H4 (cell line): ENCODE data around the gene PAFAH1B1. TPM values are rescaled to one million over a fixed set of nuclear protein-coding genes. Genes with fewer than 3 reads are reported as not detected.
"Not testable (repeated sequence)": the region's sequence is repeated elsewhere in the genome, so short reads cannot be mapped to it uniquely, and the experiment has no call there.

Source experiments
- DNase-seq: peaks from one replicate; pipeline ENCODE4 v3.0.0-alpha.2; 2015; ENCODE audit warnings: low spot score
- total RNA-seq: library from RNA; depleted of rRNA; stranded (reverse); fragments of >200 nt; shearing (Covaris generic); gene quantifications from 2 replicates; pipeline ENCODE4 v1.2.3, GENCODE V29; 2014

Gene PAFAH1B1
- total RNA-seq, 1 experiment from 2014 or later: 49.1 TPM

DNA sequence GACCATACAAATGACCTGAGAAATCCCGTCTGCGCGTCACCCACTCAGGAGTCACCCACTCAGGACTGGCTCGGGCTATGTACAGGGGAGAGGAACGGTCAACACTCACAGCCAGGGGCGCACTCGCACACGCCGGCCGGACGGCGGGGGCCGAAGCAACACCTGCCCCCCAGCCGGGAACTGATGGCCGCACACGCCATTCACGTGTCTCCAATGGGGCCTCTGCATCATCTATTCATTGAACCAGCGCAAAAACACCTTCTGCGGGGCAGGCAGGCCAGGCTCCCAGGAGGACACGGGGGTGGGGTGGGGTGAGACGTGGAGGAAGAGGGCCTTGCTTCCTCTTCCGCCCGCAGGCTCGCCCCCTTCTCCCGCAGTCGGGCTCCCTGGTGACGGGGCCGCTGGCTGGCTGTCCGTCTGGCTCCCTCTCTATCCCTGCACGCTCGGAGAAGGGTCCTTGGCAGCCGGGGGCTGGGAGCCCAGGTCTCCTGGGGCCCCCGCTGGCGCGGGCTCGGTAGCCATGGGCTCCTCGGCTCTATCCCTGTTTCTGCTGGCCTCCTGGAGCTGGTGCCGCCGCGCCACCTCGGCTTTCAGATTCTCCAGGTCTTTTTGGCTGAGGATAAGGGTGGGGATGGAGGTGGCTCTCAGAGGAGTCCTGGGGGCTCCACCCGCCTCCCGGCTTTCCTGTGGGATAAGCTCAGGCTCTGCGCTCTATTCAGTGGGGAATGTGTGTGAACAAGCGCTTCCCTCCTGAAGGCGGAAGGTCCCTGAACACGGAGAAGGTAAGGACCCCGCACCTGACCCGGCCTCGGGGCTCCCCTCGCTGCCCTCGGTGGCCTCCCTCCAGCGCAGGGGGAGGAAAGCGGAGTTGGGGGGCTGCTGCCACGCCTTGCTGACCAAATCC, 97.0 kb downstream of the PAFAH1B1 start:
- no peak for DNase-seq

DNA sequence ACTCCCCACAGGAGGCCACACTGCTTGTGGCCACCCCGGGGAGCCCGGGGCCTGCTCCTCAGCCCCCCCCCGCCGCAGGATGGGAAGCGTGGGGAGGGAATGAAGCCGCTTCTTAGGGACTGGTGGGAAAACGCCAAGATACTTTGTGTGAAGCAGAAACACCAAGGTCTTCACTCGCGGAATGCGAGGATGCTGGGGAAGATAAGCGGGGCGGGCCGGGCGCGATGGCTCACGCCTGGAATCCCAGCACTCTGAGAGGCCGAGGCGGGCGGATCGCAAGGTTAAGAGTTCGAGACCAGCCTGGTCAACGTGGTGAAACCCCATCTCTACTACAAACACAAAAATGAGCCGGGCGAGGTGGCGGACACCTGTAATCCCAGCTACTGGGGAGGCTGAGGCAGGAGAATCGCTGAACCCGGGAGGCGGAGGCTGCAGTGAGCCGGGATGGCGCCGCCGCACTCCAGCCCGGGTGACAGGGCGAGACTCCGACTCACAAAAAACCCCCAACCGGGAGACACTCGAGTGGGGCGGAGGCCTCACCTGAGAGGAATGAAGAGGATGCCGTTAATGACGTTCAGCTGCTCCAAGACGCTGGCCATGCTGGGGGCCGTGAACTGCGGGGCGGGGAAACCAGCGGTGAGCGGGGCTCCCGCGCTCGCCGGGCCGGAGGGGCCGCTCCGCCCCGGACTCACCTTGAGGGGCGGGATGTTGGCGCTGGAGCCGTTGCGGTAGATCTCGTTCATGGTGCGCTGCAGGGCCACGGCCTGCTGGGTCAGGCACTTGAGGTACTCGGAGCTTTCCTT, 97.8 kb downstream of the PAFAH1B1 start:
- DNase-seq: no peak

DNA sequence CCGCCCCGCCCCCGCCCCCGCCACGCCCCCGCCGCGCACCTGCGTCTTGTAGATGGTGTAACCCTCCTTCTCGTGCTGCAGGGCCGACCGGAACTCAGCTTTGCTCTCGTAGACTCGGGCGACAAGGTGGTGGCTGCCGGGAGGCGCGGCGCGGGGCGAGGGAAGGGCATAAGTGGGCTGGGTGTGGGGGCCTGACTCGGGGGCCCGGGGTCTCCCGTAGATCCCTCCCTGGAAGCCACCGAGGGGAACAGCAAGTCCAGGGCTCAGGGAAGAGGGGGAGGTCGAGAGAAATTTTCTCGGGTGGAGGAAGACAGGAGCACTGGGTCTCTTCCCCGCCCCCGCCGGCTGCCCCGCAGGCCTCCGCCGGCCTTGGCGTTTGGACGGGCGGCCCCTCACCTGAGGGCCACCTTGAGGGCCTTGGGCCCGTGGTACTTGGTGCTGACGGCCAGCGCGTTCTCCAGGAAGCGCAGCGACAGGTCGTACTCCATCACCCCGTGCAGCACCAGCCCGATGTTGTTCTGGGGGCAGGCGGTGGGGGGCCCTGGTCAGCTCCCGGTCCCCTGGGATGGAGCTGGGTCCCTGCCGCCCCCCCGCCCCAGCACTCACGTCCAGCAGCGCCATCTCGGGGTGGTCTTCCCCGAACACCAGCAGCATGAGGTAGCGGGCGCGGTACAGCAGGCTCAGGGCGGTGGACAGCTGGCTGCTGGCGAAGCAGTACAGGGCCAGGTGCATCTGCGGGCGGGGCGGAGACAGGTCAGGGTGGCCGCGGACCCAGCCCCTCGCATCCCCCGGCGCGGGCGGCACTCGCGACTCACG, 98.7 kb downstream of the PAFAH1B1 start:
- no peak for DNase-seq

DNA sequence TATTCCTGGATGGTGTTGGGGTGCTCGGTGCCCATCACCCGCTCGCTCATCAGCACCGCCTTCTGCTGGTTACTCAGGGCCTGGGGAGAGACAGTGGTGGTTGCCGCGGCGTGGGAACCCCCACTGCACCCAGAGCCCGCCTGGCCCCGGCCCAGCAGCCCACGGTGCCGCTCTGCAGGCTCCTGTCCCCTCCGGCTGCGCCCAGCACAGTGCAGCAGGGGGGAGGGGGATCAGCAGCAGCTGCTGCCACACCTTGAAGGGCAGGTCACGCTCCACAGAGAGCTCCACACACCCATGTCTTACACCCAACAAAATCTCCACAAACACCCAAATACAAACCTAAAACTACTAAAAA, 99.3 kb downstream of the PAFAH1B1 start:
- no peak for DNase-seq

DNA sequence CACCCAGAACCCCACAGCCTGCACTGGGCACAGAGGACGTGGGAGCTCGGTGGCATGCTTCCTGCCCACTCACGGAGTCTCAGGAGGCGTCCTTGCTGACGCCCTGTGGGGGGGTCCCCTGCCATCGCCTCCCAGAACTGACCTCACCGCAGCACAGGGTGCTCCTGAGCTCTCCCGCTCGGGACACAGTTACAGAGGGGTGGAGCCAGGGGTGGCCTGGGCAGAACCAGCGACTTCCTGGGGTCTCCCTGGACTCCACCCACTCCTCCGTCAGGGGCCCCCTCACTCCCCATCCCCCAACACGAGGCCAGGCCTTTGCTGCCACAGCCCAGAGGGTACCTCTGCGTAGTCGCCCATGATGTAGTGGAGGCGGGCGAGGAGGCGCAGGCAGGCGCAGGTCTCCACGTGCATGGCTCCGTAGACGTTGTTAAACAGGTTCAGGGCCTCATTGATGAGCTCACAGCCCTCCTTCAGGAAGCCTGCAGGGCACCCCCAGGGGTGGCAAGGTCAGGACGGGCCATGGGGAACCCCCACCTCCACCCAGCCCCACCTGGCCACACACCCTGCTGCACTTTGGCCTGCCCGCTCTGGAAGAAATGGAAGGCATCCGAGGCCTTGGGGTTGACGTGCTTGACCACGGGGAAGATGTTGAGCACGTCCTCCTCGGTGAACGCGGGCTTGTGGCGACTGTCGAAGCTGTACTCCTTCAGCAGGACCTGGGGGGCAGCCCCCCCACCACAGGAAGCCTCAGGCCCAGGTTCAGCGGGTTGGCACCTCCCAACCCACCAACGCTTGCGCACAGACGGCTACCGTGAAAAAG, 100.3 kb downstream of the PAFAH1B1 start:
- no peak for DNase-seq

DNA sequence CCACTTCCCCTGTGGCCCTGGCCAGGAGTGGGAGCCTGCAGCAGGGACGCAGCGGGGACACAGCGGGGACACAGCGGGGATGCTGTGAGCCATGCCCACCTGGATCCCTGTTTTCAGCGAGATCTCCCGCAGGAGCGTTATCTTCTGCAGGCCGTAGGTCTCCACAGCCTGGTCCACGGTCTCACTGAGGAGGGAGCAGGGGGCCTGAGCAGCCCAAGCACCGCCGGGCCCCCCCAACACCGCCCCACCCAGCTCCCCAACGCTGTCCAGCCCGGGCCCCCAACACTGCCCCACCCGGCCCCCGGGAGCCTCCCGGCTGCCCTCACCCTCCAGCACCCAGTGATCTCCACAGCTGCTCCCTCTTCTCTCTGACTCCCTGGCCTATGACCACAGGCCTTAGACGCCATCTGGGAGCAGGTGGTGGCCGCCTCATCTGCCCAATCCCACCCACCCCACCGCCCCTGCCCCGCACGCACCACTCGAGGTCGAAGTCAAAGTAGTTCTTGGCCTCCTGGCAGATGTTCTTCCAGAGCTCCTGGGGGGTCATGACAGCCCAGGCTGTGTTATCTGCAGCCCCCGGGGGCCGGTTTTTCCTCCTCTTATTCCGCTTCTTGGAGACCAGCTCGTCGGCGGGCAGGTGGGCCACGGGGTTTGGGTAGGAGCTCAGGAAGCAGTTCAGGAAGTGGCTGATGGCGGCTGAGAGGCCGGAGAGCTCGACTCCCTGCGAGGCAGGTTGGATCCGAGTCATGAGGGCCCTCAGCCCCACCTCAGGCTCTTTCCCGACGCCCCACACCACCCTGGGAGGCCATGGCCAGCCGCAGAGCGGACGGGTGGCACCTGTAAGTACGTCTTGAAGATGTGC, 101.2 kb downstream of the PAFAH1B1 start:
- no peak for DNase-seq

DNA sequence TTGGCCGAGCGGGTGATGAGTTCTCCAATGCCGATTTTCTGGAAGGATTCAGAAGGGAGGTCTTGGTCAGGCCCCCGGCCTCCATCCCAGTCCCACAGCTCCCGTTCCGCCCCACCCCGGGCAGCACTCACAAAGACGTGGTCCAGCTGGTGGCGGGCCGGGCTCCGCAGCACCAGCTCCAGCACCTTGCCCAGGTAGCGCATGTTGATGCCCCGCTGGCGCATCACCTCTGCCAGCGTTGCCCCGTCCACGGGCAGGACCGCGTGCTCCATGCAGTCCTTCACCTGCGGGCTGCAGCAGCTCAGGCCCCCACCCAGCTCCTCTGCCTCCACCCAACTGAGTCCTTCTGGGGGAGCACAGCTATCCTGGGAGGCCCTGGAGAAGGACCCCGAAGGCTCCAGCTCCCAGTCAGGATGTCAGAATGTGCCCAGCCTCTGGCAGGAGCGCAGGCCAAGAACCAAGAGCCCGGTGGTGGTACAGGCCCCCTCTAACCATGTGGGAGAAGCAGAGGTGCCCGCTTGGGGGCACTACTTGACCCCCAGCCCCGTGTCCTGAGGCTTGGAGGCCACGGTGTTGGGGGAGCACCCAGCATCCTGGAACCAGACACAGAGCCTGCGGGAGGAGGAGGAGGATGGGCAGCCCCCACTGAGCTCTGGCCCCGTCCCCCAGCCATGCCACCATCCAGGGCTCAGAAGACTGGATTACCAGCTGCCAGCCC, 101.9 kb downstream of the PAFAH1B1 start:
- DNase-seq: no peak

DNA sequence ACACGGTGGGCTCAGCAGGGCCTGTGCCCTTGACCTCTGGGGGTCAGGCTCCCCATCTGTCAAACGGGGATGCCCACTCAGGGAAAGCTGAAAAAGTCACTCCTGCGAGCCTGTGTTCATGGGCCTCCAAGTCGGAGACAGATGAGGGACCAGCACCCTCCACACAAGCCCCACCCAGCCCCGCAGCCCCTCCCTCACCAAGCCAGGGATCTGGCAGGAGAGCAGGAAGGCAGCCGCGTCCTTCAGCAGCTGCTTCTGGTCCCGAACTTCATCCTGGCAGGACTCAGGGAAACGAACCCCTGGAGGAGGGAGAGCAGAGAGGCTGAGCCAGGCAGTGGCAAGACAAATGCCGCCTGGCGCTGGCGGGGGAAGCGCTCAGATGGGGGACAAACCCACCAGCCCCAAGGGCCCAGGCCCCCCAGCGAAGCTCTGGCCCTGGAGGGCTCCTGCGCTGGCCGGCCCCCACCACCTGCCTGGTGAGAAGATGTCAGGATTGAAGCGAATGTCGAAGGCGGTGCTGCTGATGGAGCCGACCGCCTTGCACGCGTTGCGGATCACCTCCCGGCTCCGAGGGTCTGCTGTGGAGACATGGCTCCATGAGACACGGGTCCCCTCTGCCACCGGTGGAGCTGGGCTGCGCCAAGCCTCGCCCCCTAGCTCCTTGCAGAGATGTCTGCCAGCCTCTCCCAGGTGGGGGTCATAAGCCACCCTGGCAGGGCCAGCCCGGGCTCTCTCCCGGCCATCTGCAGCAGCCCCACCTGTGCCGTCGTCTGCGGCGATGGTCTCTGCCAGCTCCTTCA, 102.7 kb downstream of the PAFAH1B1 start:
- DNase-seq: no peak

DNA sequence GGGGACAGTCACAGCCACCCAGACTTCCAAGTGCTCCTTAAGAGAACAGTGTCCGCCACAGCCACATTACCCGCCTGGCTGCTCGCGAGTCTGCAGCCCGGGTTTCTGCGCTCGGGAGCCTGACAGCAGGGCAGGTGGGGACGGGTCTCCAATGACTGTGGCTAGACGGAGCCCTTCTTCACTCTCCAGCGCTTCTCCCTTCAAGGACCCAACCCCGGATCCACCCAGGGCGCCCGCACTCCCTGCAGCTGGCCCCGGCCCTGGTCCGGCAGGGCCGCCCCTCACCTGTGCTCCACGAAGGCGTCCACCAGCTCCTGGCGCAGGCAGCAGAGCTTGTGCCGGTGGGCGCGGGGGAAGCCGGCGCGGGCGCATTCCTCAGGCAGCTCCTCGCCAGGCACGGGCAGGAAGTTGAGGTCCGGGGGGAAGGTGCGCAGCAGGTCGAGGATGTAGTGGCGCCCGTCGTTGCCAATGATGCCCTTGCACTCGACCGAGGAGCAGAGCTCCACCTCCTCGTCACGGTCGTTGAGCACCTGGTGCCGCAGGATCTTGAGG, 104.2 kb downstream of the PAFAH1B1 start:
- DNase-seq: no peak

DNA sequence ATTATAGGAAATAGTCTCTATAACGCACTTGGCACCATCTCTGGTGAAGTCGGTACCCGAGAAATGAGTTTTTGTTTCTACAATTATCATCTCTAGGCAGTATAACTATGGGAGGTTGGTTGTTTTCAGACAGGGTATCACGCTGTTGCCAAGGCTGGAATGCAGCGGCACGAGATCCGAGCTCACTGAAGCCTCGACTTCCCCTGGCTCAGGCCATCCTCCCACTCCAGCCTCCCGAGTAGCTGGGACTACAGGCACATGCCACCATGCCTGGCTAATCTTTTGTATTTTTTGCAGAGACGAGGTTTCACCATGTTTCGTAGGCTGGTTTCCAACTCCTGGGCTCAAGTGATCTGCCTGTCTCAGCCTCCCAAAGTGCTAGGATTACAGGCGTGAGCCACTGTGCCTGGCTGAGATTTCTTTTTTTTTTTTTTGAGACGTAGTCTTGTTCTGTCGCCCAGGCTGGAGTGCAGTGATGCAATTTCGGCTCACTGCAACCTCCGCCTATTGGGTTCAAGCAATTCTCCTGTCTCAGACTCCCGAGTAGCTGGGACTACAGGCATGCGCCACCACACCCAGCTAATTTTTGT, 105.9 kb downstream of the PAFAH1B1 start:
- not testable (repeated sequence) for DNase-seq

DNA sequence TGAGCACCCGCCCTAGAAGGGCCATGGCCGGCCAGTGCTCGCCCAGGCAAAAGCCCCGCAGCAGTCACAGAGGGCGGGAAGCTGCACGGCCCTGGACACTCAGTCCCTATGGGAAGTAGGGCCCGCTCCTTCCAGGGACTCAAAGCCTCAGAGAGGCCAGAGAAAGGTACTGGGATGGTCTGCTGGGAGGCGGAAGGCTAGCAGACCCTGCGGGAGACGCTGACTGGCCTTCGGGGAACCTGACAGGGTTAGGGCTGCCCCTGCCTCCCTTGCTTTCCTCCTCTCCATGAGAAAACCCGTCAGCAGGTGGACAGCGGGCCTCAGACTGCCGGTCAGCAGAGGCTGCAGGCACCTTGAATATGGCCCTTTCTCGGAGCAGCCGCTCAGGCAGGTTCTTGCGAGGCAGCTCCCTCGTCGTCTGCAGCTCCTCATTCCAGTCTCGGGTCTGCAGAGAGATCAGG, 106.6 kb downstream of the PAFAH1B1 start:
- DNase-seq: no peak

DNA sequence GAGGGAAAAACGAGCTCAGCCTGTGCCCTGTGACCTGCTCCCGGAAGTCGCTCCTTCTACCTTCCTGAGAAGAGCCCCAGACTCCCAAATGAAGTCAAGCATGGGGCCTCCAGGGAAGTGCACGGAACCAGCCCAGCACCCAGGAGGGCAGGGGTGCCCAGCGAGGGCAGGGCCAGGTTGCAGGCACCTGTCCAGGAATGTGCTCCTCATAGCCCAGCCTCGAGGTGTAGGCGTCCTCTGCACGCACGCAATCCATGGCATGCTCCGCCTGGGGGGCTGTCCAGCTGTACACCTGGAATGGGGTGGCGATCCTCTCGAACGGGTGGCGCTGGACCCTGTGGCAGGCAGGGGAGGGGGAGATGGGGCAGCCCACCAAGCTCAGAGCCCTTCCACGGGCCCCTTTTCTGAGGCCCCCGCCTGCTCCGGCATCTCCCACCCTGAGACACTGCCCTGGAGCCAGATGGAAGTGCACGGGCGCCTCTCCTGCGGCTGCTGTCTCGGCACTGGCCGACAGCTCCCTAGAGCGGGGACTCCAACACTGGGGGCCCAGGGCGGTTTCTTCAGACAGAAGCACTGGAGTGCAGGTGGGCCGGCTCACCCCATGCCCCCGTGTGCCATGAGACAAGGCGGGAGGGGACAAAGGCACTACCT, 107.2 kb downstream of the PAFAH1B1 start:
- no peak for DNase-seq

DNA sequence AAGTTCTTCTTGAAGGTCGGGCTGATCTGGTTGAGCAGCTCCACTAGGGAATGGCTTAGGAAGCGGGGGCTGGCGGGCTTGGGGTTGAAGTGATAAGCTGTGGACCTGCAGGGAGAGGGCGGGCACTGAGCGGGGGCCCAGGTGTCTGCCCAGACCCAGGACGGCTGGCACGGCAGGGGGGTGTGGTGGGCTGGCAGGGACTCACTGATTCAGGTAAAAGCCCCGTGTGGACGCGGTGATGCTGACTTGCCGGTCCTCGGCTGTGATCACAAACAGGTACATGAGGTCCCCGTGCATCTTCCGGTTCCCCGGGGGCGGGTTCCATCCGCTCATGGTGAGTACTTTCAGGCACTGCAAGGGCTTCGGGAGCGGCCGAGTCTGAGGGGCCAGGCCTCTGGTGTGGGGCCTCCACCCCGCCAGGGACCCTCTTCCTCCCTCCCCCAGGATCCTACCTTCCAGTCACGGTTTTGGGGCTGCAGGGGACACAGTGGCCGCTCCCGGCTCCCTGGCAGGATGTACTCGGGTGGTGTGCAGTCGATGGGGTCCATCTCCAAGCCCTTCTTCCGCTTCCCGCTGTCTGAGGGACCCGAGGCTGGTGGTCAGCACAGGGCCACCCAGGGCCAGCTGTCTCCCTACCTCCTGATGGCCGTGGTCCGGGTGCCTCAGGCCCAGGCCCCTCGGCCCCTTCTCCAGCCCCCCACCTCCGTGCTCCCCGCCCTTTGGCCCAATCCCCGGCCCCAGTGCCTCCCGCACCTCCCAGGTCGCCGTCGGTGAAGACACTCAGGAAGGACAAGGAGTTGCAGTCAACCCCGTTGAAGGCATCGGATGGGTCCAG, 107.9 kb downstream of the PAFAH1B1 start:
- DNase-seq: no peak

DNA sequence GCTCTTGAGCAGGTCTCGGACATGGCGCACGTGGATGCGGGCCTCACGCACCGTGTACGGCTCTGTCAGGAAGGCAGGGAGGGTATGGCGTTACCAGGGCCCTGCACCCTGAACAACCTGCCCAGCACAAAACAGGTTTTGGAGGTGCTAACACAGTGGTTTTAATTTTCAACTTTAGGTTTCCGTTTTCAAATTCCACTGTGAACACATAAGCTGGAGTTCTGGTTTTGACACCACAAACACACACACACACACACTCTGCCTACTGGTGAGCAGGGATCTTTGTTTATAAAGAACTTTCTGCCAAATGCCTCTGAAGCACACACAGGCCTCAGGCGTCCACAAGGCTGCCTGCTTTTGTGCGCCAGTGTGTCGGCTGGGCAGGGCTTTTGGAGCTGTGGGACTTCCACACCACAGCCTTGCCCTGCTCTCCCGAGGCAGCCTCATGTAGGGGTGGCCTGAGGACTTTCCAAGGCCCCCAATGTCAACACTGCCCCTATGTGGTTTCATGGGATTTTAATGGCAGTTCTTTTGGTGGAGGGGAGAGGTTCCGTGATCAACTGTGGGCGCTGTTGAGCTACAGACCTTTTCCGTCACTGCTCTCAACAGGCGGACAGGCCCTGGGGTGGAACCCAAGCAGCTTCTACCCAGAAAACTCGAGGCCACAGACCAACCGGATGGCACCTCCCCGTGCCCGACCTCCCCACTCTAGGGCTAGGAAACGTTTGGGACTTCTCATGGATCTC, 108.7 kb downstream of the PAFAH1B1 start:
- no peak for DNase-seq

DNA sequence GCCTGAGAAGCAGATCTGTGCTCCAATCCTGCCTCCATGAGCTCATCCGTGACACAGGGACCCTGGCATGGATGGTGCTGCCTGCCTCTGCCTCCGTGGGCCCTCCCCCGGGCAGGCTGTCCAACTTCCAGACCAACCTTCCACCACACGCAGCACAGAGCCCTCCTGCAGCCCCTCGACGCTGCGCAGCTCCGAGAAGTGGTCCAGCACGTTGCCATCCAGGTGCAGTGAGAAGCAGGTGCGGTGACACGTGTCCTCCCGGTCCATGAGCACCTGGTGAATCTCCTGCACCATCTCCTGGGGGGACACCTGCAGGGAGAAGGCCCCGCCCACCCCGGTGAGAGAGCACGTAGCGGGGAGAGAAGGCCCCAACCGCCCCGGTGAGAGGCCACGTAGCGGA, 109.7 kb downstream of the PAFAH1B1 start:
- DNase-seq: no peak

DNA sequence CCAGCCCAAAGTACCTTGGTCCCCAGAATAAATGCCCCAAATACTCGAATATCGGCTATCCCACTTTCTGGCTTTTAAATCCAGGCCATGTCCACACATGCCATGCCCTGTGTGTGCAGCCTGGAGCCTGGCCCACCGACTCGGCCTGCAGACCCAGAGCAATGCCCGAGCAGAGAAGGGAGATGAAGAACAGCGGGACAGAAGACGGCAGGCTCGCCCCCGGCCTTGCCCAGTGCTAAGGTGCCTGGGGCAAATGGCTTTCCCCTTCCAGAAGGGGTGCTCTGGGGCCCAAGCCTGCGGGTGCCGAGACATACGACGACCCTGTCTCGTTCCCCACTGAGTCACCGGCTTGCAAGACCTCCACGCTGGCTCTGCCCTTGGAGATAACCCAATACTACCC, 110.2 kb downstream of the PAFAH1B1 start:
- DNase-seq: no peak
